ENCODE results near the gene GPR18. TPM values are rescaled to one million over a fixed set of nuclear protein-coding genes. Genes with fewer than 3 reads are reported as not detected.
"Not testable (repeated sequence)": the region's sequence is repeated elsewhere in the genome, so short reads cannot be mapped to it uniquely, and the experiment has no call there.

The GPR18 gene
- total and polyA plus RNA-seq, 3 experiments from 2014 or later, result 15.2 to 32.4 (median 16.2) TPM

GRCh38 chr13:99231721-99232120, 26.5 kb downstream of the GPR18 start:
- Histone ChIP-seq H3K4me1 (ENCODE audit: insufficient read depth, low read length) (peaks cover 49% of the 10 kb centered on the region), H3K27ac (ENCODE audit: low read depth, low read length) (no peak overlapping the region)
- H3K4me3 Mint-ChIP-seq, result peak overlapping the region; percentile 43 to 70 (median 55)

GRCh38 chr13:99230991-99231390, 27.2 kb downstream of the GPR18 start:
- H3K9me3 Mint-ChIP-seq, result no peaks in the 10 kb centered on the region
- H3K4me1 ChIP-seq (ENCODE audit: insufficient read depth, low read length), result peaks cover 57% of the 10 kb centered on the region
- H3K9me3 ChIP-seq (ENCODE audit: low read length), result no peaks in the 10 kb centered on the region
- ChIA-PET CTCF (interaction anchor here (1.0 to 4.9 kb wide), 13 partner anchors 9 to 121 kb away, joined by 3 to 49 read pairs (median 8); partner anchors contain the start of gene UBAC2), POLR2A (interaction anchor here (0.6 to 4.3 kb wide), 7 partner anchors 12 to 311 kb away, joined by 3 to 21 read pairs (median 6); partner anchors contain the start of genes GPR18 and UBAC2)
- DNase-seq, result no peak
- H3K36me3 Mint-ChIP-seq, result peaks cover 0 to 17% (median 10%) of the 10 kb centered on the region in 3 donors
- no peak overlapping the region for H3K4me3 ChIP-seq (ENCODE audit: low read length)
- H3K4me1 Mint-ChIP-seq, result peaks cover 70 to 90% (median 82%) of the 10 kb centered on the region in 3 donors
- no peak overlapping the region for H3K27ac ChIP-seq (ENCODE audit: low read depth, low read length)
- H3K27me3 Mint-ChIP-seq, result no peaks in the 10 kb centered on the region
- no peaks in the 10 kb centered on the region for H3K36me3 ChIP-seq (ENCODE audit: insufficient read depth, low read length)
- peak overlapping the region in 6 of 7 donors; percentile 52 to 91 (median 68) for H3K4me3 Mint-ChIP-seq
- H3K27ac Mint-ChIP-seq, result peak overlapping the region; percentile 83 to 96 (median 91)
- H3K27me3 ChIP-seq (ENCODE audit: insufficient read depth, low read length, poor library complexity, severe bottlenecking), result no peaks in the 10 kb centered on the region

More at GRCh38 chr13:99231721-99232120, 26.5 kb downstream of the GPR18 start:
- Mint-ChIP-seq H3K27me3 (no peaks in the 10 kb centered on the region), H3K9me3 (no peaks in the 10 kb centered on the region), H3K27ac (peak overlapping the region; percentile 80 to 96 (median 90)), H3K36me3 (peaks cover 0 to 14% (median 6%) of the 10 kb centered on the region in 3 donors), H3K4me1 (peaks cover 69 to 90% (median 82%) of the 10 kb centered on the region in 3 donors)
- Histone ChIP-seq H3K36me3 (ENCODE audit: insufficient read depth, low read length) (no peaks in the 10 kb centered on the region), H3K27me3 (ENCODE audit: insufficient read depth, low read length, poor library complexity, severe bottlenecking) (no peaks in the 10 kb centered on the region), H3K4me3 (ENCODE audit: low read length) (no peak overlapping the region), H3K9me3 (ENCODE audit: low read length) (no peaks in the 10 kb centered on the region)
- ChIA-PET CTCF (interaction anchor here (0.9 to 4.9 kb wide), 14 partner anchors 9 to 273 kb away, joined by 3 to 49 read pairs (median 8); partner anchors contain the start of gene UBAC2), POLR2A (interaction anchor here (0.5 to 4.3 kb wide), 5 partner anchors 9 to 31 kb away, joined by 3 to 21 read pairs (median 6); partner anchors contain the start of genes GPR18 and UBAC2)
- no peak for DNase-seq

- DNase-seq; H3K4me3 ChIP-seq (ENCODE audit: low read length); H3K27ac ChIP-seq (ENCODE audit: low read depth, low read length); H3K9me3 ChIP-seq (ENCODE audit: low read length); H3K27me3 ChIP-seq (ENCODE audit: insufficient read depth, low read length, poor library complexity, severe bottlenecking); H3K27me3 Mint-ChIP-seq; H3K36me3 ChIP-seq (ENCODE audit: insufficient read depth, low read length); H3K9me3 Mint-ChIP-seq: not testable (repeated sequence)
- Mint-ChIP-seq H3K4me1 (peaks cover 72 to 90% (median 83%) of the 10 kb centered on the region in 3 donors), H3K36me3 (peaks cover 0 to 18% (median 10%) of the 10 kb centered on the region in 3 donors), H3K4me3 (peak overlapping the region; percentile 10 to 91 (median 67)), H3K27ac (peak overlapping the region; percentile 83 to 96 (median 91))
- CTCF ChIA-PET, result interaction anchor here (0.7 to 4.9 kb wide), 13 partner anchors 10 to 121 kb away, joined by 3 to 49 read pairs (median 8); partner anchors contain the start of gene UBAC2
- peaks cover 61% of the 10 kb centered on the region for H3K4me1 ChIP-seq (ENCODE audit: insufficient read depth, low read length)
- POLR2A ChIA-PET, result interaction anchor here (0.6 to 4.3 kb wide), 7 partner anchors 12 to 311 kb away, joined by 3 to 21 read pairs (median 4); partner anchors contain the start of genes GPR18 and UBAC2
Measured at GRCh38 chr13:99230588-99230987, 27.6 kb downstream of the GPR18 start.

GRCh38 chr13:99228737-99229691, 29.2 kb downstream of the GPR18 start:
- peak in 1 of 5 donors; percentile 42 for DNase-seq
- peaks cover 77% of the 10 kb centered on the region for H3K4me1 ChIP-seq (ENCODE audit: insufficient read depth, low read length)
- ChIA-PET POLR2A (interaction anchor here (0.8 to 4.3 kb wide), 4 partner anchors 11 to 29 kb away, joined by 3 to 21 read pairs (median 4); partner anchors contain the start of genes GPR18 and UBAC2), CTCF (interaction anchor here (1.0 to 4.9 kb wide), 6 partner anchors 11 to 208 kb away, joined by 3 to 49 read pairs (median 8); partner anchors contain the start of gene UBAC2)
- Mint-ChIP-seq H3K4me3 (peak overlapping the region; percentile 71 to 91 (median 80)), H3K4me1 (peaks cover 74 to 92% (median 86%) of the 10 kb centered on the region in 3 donors), H3K36me3 (peaks cover 0 to 11% (median 8%) of the 10 kb centered on the region in 3 donors), H3K9me3 (no peaks in the 10 kb centered on the region), H3K27me3 (no peaks in the 10 kb centered on the region), H3K27ac (peak overlapping the region; percentile 83 to 97 (median 93))
- no peaks in the 10 kb centered on the region for H3K27me3 ChIP-seq (ENCODE audit: insufficient read depth, low read length, poor library complexity, severe bottlenecking)
- peak overlapping the region; percentile 23 for H3K4me3 ChIP-seq (ENCODE audit: low read length)
- no peaks in the 10 kb centered on the region for H3K9me3 ChIP-seq (ENCODE audit: low read length)
- no peaks in the 10 kb centered on the region for H3K36me3 ChIP-seq (ENCODE audit: insufficient read depth, low read length)
- H3K27ac ChIP-seq (ENCODE audit: low read depth, low read length), result no peak overlapping the region

GRCh38 chr13:99227909-99228688, 30.1 kb downstream of the GPR18 start:
- H3K27ac Mint-ChIP-seq, result peak overlapping the region; percentile 83 to 97 (median 93)
- Histone ChIP-seq H3K27me3 (ENCODE audit: insufficient read depth, low read length, poor library complexity, severe bottlenecking) (no peaks in the 10 kb centered on the region), H3K27ac (ENCODE audit: low read depth, low read length) (no peak overlapping the region), H3K36me3 (ENCODE audit: insufficient read depth, low read length) (no peaks in the 10 kb centered on the region), H3K9me3 (ENCODE audit: low read length) (no peaks in the 10 kb centered on the region), H3K4me1 (ENCODE audit: insufficient read depth, low read length) (peaks cover 86% of the 10 kb centered on the region), H3K4me3 (ENCODE audit: low read length) (no peak overlapping the region)
- ChIA-PET POLR2A (interaction anchor here (1.3 to 1.6 kb wide), 2 partner anchors 28 to 30 kb away, joined by 4 to 5 read pairs; partner anchors contain the start of genes GPR18 and UBAC2), CTCF (interaction anchor here (0.9 to 1.6 kb wide), 4 partner anchors 13 to 41 kb away, joined by 3 read pairs; no protein-coding TSS in a partner anchor)
- H3K4me3 Mint-ChIP-seq, result peak overlapping the region; percentile 71 to 91 (median 80)
- H3K36me3 Mint-ChIP-seq, result peaks cover 0 to 14% (median 6%) of the 10 kb centered on the region in 3 donors
- peaks cover 79 to 95% (median 89%) of the 10 kb centered on the region in 3 donors for H3K4me1 Mint-ChIP-seq
- no peak for DNase-seq
- no peaks in the 10 kb centered on the region for H3K9me3 Mint-ChIP-seq
- H3K27me3 Mint-ChIP-seq, result no peaks in the 10 kb centered on the region

GRCh38 chr13:99227331-99227900, 30.8 kb downstream of the GPR18 start:
- H3K27me3 ChIP-seq (ENCODE audit: insufficient read depth, low read length, poor library complexity, severe bottlenecking), result no peaks in the 10 kb centered on the region
- Mint-ChIP-seq H3K9me3 (no peaks in the 10 kb centered on the region), H3K36me3 (peaks cover 0 to 14% (median 6%) of the 10 kb centered on the region in 3 donors), H3K4me1 (peaks cover 83 to 96% (median 92%) of the 10 kb centered on the region in 3 donors), H3K4me3 (peak overlapping the region; percentile 19 to 88 (median 44)), H3K27me3 (no peaks in the 10 kb centered on the region), H3K27ac (peak overlapping the region; percentile 26 to 93 (median 82))
- ChIA-PET CTCF (interaction anchor here (0.9 to 1.6 kb wide), 4 partner anchors 12 to 42 kb away, joined by 3 read pairs; no protein-coding TSS in a partner anchor), POLR2A (interaction anchor here (1.3 to 1.6 kb wide), 2 partner anchors 27 to 30 kb away, joined by 4 to 5 read pairs; partner anchors contain the start of genes GPR18 and UBAC2)
- no peaks in the 10 kb centered on the region for H3K36me3 ChIP-seq (ENCODE audit: insufficient read depth, low read length)
- no peaks in the 10 kb centered on the region for H3K9me3 ChIP-seq (ENCODE audit: low read length)
- no peak overlapping the region for H3K4me3 ChIP-seq (ENCODE audit: low read length)
- peaks cover 93% of the 10 kb centered on the region for H3K4me1 ChIP-seq (ENCODE audit: insufficient read depth, low read length)
- H3K27ac ChIP-seq (ENCODE audit: low read depth, low read length), result no peak overlapping the region
- no peak for DNase-seq
